ENCODE data around the gene SLC16A8.
"Not testable (repeated sequence)": the region's sequence is repeated elsewhere in the genome, so short reads cannot be mapped to it uniquely, and the experiment has no call there.

SLC16A8 gene, protein sequence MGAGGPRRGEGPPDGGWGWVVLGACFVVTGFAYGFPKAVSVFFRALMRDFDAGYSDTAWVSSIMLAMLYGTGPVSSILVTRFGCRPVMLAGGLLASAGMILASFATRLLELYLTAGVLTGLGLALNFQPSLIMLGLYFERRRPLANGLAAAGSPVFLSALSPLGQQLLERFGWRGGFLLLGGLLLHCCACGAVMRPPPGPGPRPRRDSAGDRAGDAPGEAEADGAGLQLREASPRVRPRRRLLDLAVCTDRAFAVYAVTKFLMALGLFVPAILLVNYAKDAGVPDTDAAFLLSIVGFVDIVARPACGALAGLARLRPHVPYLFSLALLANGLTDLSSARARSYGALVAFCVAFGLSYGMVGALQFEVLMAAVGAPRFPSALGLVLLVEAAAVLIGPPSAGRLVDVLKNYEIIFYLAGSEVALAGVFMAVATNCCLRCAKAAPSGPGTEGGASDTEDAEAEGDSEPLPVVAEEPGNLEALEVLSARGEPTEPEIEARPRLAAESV

DNA sequence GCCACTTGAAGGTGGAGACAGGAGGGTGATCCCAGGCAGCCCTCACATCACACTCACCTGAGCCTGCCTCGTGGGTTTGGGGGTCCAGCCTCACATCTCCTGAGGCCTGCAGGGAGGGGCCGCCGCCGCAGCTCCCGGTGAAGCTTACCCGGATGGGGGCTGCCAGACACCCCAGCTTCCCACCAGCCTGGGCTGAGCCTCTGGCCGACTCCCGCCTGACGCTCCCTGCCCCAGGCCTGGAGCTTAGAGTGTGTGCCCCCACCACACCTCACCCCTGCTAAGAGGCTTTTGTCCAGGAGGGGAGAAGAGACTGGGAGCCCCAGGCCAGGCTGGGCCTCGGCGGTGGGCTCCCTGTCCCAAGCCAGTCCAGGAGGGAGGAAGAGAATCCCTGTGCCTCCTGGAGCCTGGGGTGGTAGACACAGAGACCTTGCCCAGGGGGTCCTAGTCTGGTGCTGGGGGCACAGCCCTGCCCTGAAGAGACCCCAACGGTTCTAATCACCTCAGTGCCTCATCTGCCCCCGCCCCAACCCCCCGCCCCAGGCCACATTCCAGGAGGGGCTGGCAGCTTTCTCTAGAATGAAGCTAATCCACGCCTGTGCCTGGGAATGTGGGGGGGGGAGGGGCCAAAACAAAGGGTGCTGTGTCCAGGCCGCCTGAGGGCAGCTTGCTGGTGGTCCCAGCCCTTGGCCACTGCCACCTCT, at the start of gene SLC16A8:
TSS of gene SLC16A8 (minus strand) at position 254 of the 701 bp plus-strand sequence. CDS start 1,311 bp downstream, outside the sequence.
- DNase-seq = no peak

- no peak for DNase-seq
These were observed 49.3 kb upstream of the SLC16A8 start for GRCh38 chr22:38133331-38133730.

GRCh38 chr22:38132794-38133193, 48.8 kb upstream of the SLC16A8 start:
- DNase-seq = no peak

- no peak for DNase-seq
These were observed 48.2 kb upstream of the SLC16A8 start for GRCh38 chr22:38132136-38132535.

DNA sequence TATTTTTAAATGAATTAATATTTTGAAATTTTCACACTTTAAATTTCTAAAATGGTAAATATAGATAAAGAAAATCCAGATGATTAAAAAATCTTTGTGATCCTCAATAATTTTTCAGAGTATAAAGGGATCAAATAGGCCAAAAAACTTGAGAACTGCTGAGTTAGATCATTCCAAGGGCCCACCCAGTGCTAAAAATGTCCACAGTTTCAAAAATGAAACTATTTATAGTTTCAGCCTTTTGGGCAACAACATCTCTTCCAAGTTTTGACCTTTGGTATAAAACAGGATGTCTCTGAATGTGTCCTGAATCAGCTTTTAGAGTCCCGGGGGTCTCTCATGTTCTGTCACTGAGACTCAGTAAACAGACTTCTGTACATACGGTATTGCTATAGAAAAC, 47.4 kb upstream of the SLC16A8 start:
- DNase-seq = no peak

DNA sequence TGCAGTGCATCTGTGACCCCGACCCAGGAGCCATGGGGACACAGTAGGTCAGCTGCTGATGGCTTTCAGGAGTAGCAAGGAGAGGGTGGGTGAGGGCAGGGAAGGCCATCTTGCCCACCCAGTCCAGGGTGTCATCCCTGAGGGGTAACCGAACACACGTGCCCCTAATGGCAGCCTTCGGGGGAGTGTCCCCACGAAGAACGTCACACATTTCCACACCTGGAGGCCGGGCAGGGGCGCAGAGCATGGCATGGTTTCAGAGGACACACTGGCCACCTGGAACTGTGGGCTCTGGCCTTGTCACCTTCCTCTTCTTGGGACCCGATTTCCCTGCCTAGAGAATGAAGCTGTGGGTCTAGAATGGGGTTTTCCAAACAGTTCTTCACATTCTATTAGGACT, 45.9 kb upstream of the SLC16A8 start:
- DNase-seq = no peak

DNA sequence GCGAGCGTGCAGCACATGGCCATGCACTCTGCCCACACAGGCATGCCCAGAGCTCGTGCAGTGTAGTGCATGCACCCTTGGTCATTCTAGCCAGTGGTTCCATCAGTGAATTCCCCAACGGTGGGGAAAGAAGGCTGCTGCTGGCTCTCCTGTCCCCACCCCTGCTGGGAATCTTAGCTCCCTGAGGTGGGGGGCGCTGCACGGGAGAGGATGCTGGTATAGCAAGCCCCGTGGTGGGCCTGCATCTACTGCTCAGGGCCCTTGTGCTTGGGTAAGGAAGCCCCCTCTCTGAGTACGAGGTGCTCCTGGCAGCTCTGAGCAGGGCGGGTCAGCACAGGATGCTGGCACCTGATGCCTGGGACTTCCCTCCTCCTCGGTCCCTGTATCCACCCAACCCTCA, 45.0 kb upstream of the SLC16A8 start:
- DNase-seq = no peak

GRCh38 chr22:38127869-38128268, 43.9 kb upstream of the SLC16A8 start:
- no peak for DNase-seq

GRCh38 chr22:38126928-38127668, 43.1 kb upstream of the SLC16A8 start:
- no peak for DNase-seq

DNA sequence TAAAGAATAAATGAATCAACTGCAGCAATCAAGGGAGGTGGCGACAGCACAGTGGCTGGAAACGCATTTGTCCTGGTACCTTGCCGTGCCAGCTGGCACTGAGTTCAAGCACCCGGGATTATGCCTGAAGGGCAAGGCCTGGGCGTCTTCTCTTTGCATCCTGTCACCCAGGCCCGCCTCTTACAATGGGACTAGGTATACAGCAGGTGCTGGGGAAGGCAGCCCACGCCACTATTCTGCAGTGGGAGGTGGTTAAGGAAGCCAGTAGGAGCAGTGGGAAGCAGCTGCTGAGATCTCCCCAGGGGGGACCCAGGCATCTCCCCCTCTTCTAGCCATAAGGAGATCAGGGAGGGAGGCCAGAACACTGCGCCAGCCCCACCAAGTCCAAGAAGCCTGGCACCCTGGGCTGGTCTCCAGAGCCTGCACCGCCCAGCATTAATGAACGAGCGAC, 41.8 kb upstream of the SLC16A8 start:
- no peak for DNase-seq

- no peak for DNase-seq
These were observed 41.1 kb upstream of the SLC16A8 start for GRCh38 chr22:38125038-38125610.

DNA sequence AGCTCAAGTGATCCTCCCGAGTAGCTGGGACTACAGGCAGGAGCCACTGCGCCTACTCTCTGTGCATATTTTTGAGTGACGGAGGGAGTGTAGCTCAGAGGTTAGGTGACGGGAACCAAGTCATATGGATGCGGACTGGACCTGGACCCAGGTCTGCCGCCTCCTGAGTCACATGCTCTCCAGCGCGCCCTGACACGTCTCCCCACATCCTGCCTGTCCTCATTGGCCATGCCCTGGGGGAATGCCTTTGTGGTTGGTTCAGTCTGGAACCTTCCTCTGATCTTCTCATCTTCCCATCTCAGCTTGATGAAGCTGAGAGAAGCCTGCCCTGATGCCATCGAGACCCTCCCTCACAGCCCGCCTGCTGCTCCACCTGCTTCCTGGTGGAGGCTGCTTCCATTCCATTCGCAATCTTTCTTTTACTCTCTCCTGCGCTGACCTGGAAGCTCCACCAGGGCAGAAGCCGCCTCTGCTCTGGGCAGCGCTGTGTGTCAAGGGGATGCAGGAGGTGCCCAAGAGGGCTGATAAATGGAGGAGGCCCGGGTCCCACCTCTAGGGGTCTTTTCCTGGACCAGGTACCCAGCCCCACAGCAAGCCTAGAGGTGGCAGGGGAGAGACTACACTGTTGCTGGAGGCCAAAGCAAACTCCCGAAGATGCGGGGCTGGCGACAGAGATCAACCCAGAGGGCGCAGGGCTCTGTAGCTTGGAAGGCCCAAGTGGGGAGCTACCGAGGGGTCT, 40.4 kb upstream of the SLC16A8 start:
- DNase-seq = no peak

- DNase-seq = no peak
These were observed 38.6 kb upstream of the SLC16A8 start for GRCh38 chr22:38122616-38123015.

GRCh38 chr22:38120359-38121110, 36.6 kb upstream of the SLC16A8 start:
- no peak for DNase-seq

GRCh38 chr22:38118747-38119146, 34.8 kb upstream of the SLC16A8 start:
- DNase-seq = not testable (repeated sequence)

GRCh38 chr22:38118182-38118581, 34.2 kb upstream of the SLC16A8 start:
- no peak for DNase-seq

DNA sequence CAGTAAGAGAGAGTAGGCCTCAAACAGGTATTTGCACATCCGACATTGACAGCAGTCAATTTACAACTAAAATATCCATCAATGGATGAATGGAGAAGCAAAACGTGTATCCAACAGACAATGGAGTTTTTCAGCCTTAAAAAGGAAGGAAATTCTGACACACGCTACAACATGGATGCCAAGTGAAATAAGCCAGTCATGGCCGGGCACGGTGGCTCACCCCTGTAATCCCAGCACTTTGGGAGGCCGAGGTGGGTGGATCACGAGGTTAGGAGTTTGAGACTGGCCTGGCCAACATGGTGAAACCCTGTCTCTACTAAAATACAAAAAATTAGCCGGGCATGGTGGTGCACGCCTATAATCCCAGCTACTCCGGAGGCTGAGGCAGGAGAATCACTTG, 33.6 kb upstream of the SLC16A8 start:
- not testable (repeated sequence) for DNase-seq

DNA sequence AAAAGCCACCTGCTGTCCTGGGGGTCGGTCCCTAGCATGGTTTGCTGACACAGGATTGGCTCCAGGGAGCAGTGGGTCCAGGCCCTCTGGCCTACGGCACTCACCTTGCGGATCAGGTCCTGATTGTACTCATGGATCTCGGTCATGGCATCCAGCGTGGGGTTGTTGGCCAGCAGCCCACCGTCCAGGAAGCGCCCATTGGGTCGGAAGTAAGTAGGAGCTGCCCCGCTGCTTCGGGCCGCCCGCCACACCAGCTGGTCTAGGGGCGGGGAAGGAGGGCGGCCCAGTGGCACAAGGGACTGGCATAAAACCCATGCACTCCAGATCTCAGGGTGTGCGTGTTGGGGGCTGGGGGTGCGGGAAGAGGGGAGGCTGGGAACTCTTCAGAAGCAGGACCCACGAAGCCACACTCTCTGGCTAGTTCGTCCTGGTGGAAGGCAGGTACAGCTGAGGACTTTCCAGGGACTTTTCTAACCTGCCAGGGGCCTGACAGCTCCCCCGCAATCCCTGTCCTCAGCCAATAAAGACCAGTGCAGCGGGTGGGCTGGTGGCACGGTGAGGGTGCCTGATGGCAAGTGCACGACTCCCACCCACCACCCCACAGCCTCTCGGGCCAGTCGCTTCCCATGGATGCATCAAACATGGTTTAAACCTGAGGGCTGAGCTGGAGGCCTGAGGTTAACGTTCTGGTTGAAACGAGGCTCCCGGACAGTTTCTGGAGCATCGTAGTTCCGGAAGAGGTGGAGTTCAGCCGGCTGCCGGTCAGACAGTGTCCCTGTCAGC, 31.6 kb upstream of the SLC16A8 start:
- DNase-seq = no peak

GRCh38 chr22:38114484-38115398, 30.8 kb upstream of the SLC16A8 start:
- peak; percentile 46 for DNase-seq

Measured in NCI-H1105 (cell line).